OCI-LY7 (cell line): ENCODE data around the gene SEPTIN6. TPM values are rescaled to one million over a fixed set of nuclear protein-coding genes. Genes with fewer than 3 reads are reported as not detected.

ENCODE experiments used
- BruUV-seq: library from RNA; stranded (reverse); fragments of 400-500 nt; replicated peaks from 2 replicates; lab custom pipeline; 2021; lab: Mats Ljungman, UMichigan
- CTCF ChIA-PET: fragments of 300-600 bp; sonication (Branson Sonifier 250); formaldehyde crosslinking; loops from one replicate; lab custom pipeline; 2022; ENCODE audit warnings: antibody characterized with exemption; ENCODE audit not compliant: unreplicated experiment; lab: Charles Lee
- POLR2A ChIA-PET: fragments of 300-600 bp; sonication (Branson Sonifier 250); formaldehyde crosslinking; loops from one replicate; lab custom pipeline; 2022; ENCODE audit warnings: antibody characterized with exemption; lab: Charles Lee
- DNase-seq: peaks from one replicate; pipeline ENCODE4 v3.0.0-alpha.2; 2015; ENCODE audit warnings: low spot score
- H2AFZ ChIP-seq: fragments of 200-600 bp; sonication (generic), shearing (Covaris generic); 2 replicates; pipeline ENCODE4 v1.6.1; 2014; ENCODE audit warnings: mild to moderate bottlenecking, antibody characterized with exemption, low read length, moderate library complexity
- H3K27ac ChIP-seq: fragments of 200-600 bp; sonication (generic); 2 replicates; pipeline ENCODE4 v1.5.1; 2014; ENCODE audit warnings: mixed run types, low read depth, mild to moderate bottlenecking, moderate library complexity, low read length, inconsistent platforms; ENCODE audit not compliant: poor library complexity, severe bottlenecking
- H3K36me3 ChIP-seq: fragments of 200-600 bp; sonication (generic); 2 replicates; pipeline ENCODE4 v1.6.1; 2014; ENCODE audit warnings: mild to moderate bottlenecking, antibody characterized with exemption, low read length, moderate library complexity, mixed read lengths; ENCODE audit not compliant: insufficient read depth
- H3K4me1 ChIP-seq: fragments of 200-600 bp; sonication (generic); 2 replicates; pipeline ENCODE4 v1.5.1; 2014; ENCODE audit warnings: mild to moderate bottlenecking, low read length; ENCODE audit not compliant: insufficient read depth, poor library complexity, severe bottlenecking
- H3K4me2 ChIP-seq: fragments of 200-600 bp; sonication (generic); 2 replicates; pipeline ENCODE4 v1.6.1; 2014; ENCODE audit warnings: mild to moderate bottlenecking, low read length
- H3K4me3 ChIP-seq: fragments of 200-600 bp; sonication (generic); 2 replicates; pipeline ENCODE4 v1.5.1; 2014; ENCODE audit warnings: mild to moderate bottlenecking, low read depth, low read length; ENCODE audit not compliant: poor library complexity, severe bottlenecking
- H3K79me2 ChIP-seq: fragments of 200-600 bp; sonication (generic); 2 replicates; pipeline ENCODE4 v1.6.1; 2016; ENCODE audit warnings: low read depth, mild to moderate bottlenecking, low read length, moderate library complexity, mixed read lengths; ENCODE audit not compliant: insufficient read depth
- H3K9me2 ChIP-seq: fragments of 200-600 bp; sonication (generic); 2 replicates; pipeline ENCODE4 v1.6.1; 2016; ENCODE audit warnings: mild to moderate bottlenecking, low read length, mixed read lengths; ENCODE audit not compliant: insufficient read depth
- H3K9me3 ChIP-seq: fragments of 200-600 bp; sonication (generic); 2 replicates; pipeline ENCODE4 v1.6.1; 2014; ENCODE audit warnings: mild to moderate bottlenecking, mixed run types, low read length, mixed read lengths
- H4K20me1 ChIP-seq: fragments of 200-600 bp; sonication (generic); 2 replicates; pipeline ENCODE4 v1.6.1; 2014; ENCODE audit warnings: mild to moderate bottlenecking, antibody characterized with exemption, low read length, moderate library complexity, mixed read lengths; ENCODE audit not compliant: insufficient read depth
- EZH2phosphoT487 ChIP-seq: fragments of 200-600 bp; sonication (generic); IDR thresholded peaks from 2 replicates; pipeline ENCODE4 v1.6.1; 2018; ENCODE audit warnings: low read depth, borderline replicate concordance, mild to moderate bottlenecking, mixed run types, antibody characterized with exemption, low read length, moderate library complexity, mixed read lengths
- intact Hi-C: fragments of 100-400 bp; cut with micrococcal nuclease; formaldehyde crosslinking; loops from one replicate; pipeline ENCODE4 v1.10.0; 2022; ENCODE audit not compliant: unreplicated experiment
- total RNA-seq, 2 experiments: library from RNA; depleted of rRNA in 1 of 2; stranded (reverse); fragments of >200 nt in 1 of 2; shearing (Covaris generic) in 1 of 2; gene quantifications; 2 replicates each; pipeline ENCODE4 v1.2.3, GENCODE V29; 2014 to 2022
- TF ChIP-seq, protein P1 (sequence below): fragments of 200-600 bp; sonication (generic); conservative IDR thresholded peaks from 2 replicates; pipeline ENCODE4 v1.5.1; 2014; ENCODE audit warnings: mild to moderate bottlenecking, antibody characterized with exemption, low read length, moderate library complexity, mixed read lengths

The SEPTIN6 gene
- total RNA-seq, 2 experiments from 2014 or later: 145 to 216 TPM

DNA sequence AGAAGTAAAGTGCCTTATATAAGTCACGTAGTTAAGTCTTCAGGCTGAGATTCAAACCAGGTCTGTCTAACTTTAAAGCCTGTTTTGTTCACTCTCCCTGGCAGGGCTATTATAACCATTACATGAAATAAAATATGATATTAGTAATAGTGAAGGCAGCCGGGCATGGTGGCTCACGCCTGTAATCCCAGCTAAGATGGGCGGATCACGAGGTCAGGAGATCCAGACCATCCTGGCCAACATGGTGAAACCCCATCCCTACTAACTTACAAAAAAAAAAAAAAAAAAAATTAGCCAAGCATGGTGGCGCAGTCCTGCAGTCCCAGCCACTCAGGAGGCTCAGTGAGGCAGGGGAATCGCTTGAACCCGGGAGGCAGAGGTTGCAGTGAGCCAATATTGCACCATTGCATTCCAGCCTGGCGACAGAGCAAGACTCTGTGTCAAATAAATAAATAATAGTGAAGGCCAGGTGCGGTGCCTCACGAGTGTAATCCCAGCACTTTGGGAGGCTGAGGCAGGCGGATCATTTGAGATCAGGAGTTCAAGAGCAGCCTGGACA is 43.3 kb upstream of the SEPTIN6 start:
- Histone ChIP-seq H3K9me2 (no peaks in the 10 kb centered on the region), H2AFZ (no peak overlapping the region), H3K27ac (no peak overlapping the region), H3K9me3 (no peaks in the 10 kb centered on the region), H3K4me3 (no peak overlapping the region), H3K36me3 (no peaks in the 10 kb centered on the region), H3K4me2 (no peak overlapping the region), H3K79me2 (no peaks in the 10 kb centered on the region), H4K20me1 (no peaks in the 10 kb centered on the region), H3K4me1 (no peaks in the 10 kb centered on the region)
- intact Hi-C loops: no loop called here
- TF ChIP-seq EZH2phosphoT487: no peak
- no TSS peak for BruUV-seq
- no peak for DNase-seq
- CTCF ChIA-PET: no interaction called here
- POLR2A ChIA-PET: no interaction called here

DNA sequence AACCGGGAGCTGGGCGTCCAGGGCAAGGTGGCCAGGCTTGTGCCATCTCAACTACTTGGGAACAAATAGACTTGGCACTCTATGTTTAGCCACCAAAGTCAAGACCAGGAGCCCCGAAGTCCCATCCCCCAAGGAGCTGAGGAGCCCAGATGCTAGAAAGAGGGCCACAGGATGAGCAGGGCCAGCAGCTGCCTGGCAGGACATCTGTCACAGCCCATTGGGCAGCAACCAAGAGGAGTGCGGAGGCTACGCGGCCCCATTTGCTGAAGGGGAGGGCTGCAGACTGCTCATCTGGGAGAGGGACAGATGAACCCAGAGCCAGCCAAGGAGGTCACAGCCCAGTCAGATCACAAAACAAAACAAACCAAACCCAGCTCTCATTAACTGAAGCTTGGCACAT is 42.5 kb upstream of the SEPTIN6 start:
- H3K4me3 ChIP-seq: no peak overlapping the region
- no peaks in the 10 kb centered on the region for H3K9me2 ChIP-seq
- no peak for DNase-seq
- H3K9me3 ChIP-seq: no peaks in the 10 kb centered on the region
- intact Hi-C loops: no loop called here
- no peak for TF ChIP-seq EZH2phosphoT487
- H3K4me1 ChIP-seq: no peaks in the 10 kb centered on the region
- BruUV-seq: no TSS peak
- H3K4me2 ChIP-seq: no peak overlapping the region
- H3K36me3 ChIP-seq: no peaks in the 10 kb centered on the region
- H3K27ac ChIP-seq: no peak overlapping the region
- no peaks in the 10 kb centered on the region for H3K79me2 ChIP-seq
- no peaks in the 10 kb centered on the region for H4K20me1 ChIP-seq
- CTCF ChIA-PET: no interaction called here
- POLR2A ChIA-PET: interaction anchor here (1.0 kb wide), 1 partner anchor 25 kb away, joined by 3 read pairs; no protein-coding TSS in a partner anchor
- no peak overlapping the region for H2AFZ ChIP-seq

DNA sequence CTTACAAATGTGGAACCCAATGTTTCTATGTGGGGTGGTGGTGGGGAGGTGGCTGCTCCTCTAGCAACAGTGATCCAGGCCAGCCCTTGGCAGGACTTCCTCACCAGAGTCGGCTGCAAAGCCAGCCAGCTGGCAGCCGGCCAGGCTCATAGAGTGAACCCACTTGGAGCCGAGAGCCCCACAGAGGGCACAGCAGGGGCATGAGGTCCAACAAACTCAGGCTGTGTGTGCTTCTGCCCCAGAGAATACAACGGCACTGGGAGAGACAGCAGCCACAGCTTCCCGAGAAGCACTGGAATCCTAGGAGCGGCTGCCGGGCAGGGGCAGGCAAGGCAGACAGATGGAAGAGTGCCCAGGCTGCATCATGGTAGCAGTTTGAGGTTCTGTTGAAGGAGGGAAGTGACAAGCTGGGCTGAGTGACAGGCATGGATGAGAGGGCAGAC is 42.0 kb upstream of the SEPTIN6 start:
- Histone ChIP-seq H3K4me3 (no peak overlapping the region), H3K4me1 (no peaks in the 10 kb centered on the region), H4K20me1 (no peaks in the 10 kb centered on the region), H3K27ac (no peak overlapping the region), H3K9me2 (no peaks in the 10 kb centered on the region), H3K79me2 (no peaks in the 10 kb centered on the region), H3K36me3 (no peaks in the 10 kb centered on the region), H3K4me2 (no peak overlapping the region), H3K9me3 (no peaks in the 10 kb centered on the region), H2AFZ (no peak overlapping the region)
- DNase-seq: no peak
- intact Hi-C loops: no loop called here
- POLR2A ChIA-PET: interaction anchor here (1.0 kb wide), 1 partner anchor 26 kb away, joined by 3 read pairs; no protein-coding TSS in a partner anchor
- no peak for TF ChIP-seq EZH2phosphoT487
- TF ChIP-seq, protein P1, sequence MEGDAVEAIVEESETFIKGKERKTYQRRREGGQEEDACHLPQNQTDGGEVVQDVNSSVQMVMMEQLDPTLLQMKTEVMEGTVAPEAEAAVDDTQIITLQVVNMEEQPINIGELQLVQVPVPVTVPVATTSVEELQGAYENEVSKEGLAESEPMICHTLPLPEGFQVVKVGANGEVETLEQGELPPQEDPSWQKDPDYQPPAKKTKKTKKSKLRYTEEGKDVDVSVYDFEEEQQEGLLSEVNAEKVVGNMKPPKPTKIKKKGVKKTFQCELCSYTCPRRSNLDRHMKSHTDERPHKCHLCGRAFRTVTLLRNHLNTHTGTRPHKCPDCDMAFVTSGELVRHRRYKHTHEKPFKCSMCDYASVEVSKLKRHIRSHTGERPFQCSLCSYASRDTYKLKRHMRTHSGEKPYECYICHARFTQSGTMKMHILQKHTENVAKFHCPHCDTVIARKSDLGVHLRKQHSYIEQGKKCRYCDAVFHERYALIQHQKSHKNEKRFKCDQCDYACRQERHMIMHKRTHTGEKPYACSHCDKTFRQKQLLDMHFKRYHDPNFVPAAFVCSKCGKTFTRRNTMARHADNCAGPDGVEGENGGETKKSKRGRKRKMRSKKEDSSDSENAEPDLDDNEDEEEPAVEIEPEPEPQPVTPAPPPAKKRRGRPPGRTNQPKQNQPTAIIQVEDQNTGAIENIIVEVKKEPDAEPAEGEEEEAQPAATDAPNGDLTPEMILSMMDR: no peak
- BruUV-seq: no TSS peak
- CTCF ChIA-PET: no interaction called here
